ENCODE measurements around the gene MAP4K4.

- TF ChIP-seq ELK1 (IDR thresholded peaks at IDR 0.05; ENCODE audit: borderline replicate concordance, low read depth, low read length) = no peak
- no peak for TF ChIP-seq CTCF (conservative IDR thresholded peaks at IDR 0.05; ENCODE audit: low read depth, low read length)
Measured at GRCh38 chr2:101805152-101806088, 107.9 kb downstream of the MAP4K4 start.
